Osteoblast (primary cell): ENCODE measurements around the gene EPHB2. TPM values are rescaled to one million over a fixed set of nuclear protein-coding genes. Genes with fewer than 3 reads are reported as not detected.

Experiments used
- DNase-seq: peaks from one replicate; pipeline ENCODE4 v3.0.0; 2011; ENCODE audit warnings: low spot score, mixed read lengths; ENCODE audit not compliant: insufficient read length; ENCODE audit errors: missing footprints
- H2AFZ ChIP-seq: 2 replicates; pipeline ENCODE4 v1.6.0; 2011; ENCODE audit warnings: mild to moderate bottlenecking, low read length
- H3K27ac ChIP-seq: 2 replicates; pipeline ENCODE4 v1.5.1; 2011; ENCODE audit warnings: mild to moderate bottlenecking, low read depth, low read length, moderate library complexity
- H3K27me3 ChIP-seq: 2 replicates; pipeline ENCODE4 v1.6.0; 2012; ENCODE audit warnings: mild to moderate bottlenecking, control low read depth, inconsistent platforms, low read length, moderate library complexity; ENCODE audit not compliant: insufficient read depth
- H3K36me3 ChIP-seq: 2 replicates; pipeline ENCODE4 v1.5.1; 2011; ENCODE audit warnings: mild to moderate bottlenecking, low read length, control low read depth, moderate library complexity; ENCODE audit not compliant: insufficient read depth
- H3K4me1 ChIP-seq: 2 replicates; pipeline ENCODE4 v1.5.1; 2011; ENCODE audit warnings: mild to moderate bottlenecking, low read length, control low read depth, moderate library complexity; ENCODE audit not compliant: insufficient read depth
- H3K4me2 ChIP-seq: 2 replicates; pipeline ENCODE4 v1.6.0; 2011; ENCODE audit warnings: mild to moderate bottlenecking, low read length; ENCODE audit not compliant: insufficient read depth
- H3K4me3 ChIP-seq: fragments of 200-600 bp; sonication (generic); 3 replicates; pipeline ENCODE4 v1.5.1; 2012; ENCODE audit warnings: mild to moderate bottlenecking, low read length, inconsistent platforms; ENCODE audit not compliant: insufficient read depth
- H3K79me2 ChIP-seq: 2 replicates; pipeline ENCODE4 v1.6.0; 2012; ENCODE audit warnings: mild to moderate bottlenecking, low read length, control low read depth, inconsistent platforms; ENCODE audit not compliant: insufficient read depth
- H3K9me3 ChIP-seq: 2 replicates; pipeline ENCODE4 v1.5.1; 2011; ENCODE audit warnings: low read depth, low read length, control low read depth
- H4K20me1 ChIP-seq: 2 replicates; pipeline ENCODE4 v1.6.0; 2012; ENCODE audit warnings: mild to moderate bottlenecking, low read length, control low read depth; ENCODE audit not compliant: insufficient read depth
- CTCF ChIP-seq: IDR thresholded peaks from 2 replicates; pipeline ENCODE4 v1.5.1; 2011; ENCODE audit warnings: mild to moderate bottlenecking, low read depth, low read length, moderate library complexity; ENCODE audit errors: extremely low read depth
- small RNA-seq: library from RNA; depleted of rRNA; stranded (forward); fragments of <200 nt; gene quantifications from one replicate; pipeline ENCODE3, GENCODE V24; 2012
- total RNA-seq: library from RNA; depleted of rRNA; stranded (reverse); fragments of >200 nt; gene quantifications from 2 replicates; pipeline ENCODE4 v1.2.3, GENCODE V29; 2012

EPHB2 gene
- total RNA-seq, 1 donor, result 8.7 TPM

- Histone ChIP-seq H3K27me3 (peaks cover 48% of the 10 kb centered on the region), H3K9me3 (peaks cover 8% of the 10 kb centered on the region), H3K4me3 (no peak overlapping the region), H2AFZ (no peak overlapping the region), H3K4me1 (no peaks in the 10 kb centered on the region), H4K20me1 (no peaks in the 10 kb centered on the region), H3K36me3 (no peaks in the 10 kb centered on the region), H3K27ac (no peak overlapping the region), H3K4me2 (no peak overlapping the region), H3K79me2 (no peaks in the 10 kb centered on the region)
- DNase-seq, result no peak
- no peak for TF ChIP-seq CTCF
Measured at GRCh38 chr1:22967833-22968232, 257.2 kb downstream of the EPHB2 start.

- peak; percentile 78 for DNase-seq
- no peaks in the 10 kb centered on the region for H3K79me2 ChIP-seq
- no peaks in the 10 kb centered on the region for H3K36me3 ChIP-seq
- no peaks in the 10 kb centered on the region for H3K4me1 ChIP-seq
- peaks cover 48% of the 10 kb centered on the region for H3K27me3 ChIP-seq
- no peak overlapping the region for H3K4me3 ChIP-seq
- no peak overlapping the region for H3K4me2 ChIP-seq
- H3K27ac ChIP-seq, result no peak overlapping the region
- no peak overlapping the region for H2AFZ ChIP-seq
- peaks cover 8% of the 10 kb centered on the region for H3K9me3 ChIP-seq
- no peaks in the 10 kb centered on the region for H4K20me1 ChIP-seq
- TF ChIP-seq CTCF, result no peak
Measured at GRCh38 chr1:22969304-22969709, 258.7 kb downstream of the EPHB2 start.

GRCh38 chr1:22970096-22970495 lies 259.5 kb downstream of the EPHB2 start:
- Histone ChIP-seq H3K36me3 (no peaks in the 10 kb centered on the region), H2AFZ (no peak overlapping the region), H3K4me3 (no peak overlapping the region), H3K4me2 (no peak overlapping the region), H3K9me3 (peaks cover 8% of the 10 kb centered on the region), H3K27me3 (peaks cover 44% of the 10 kb centered on the region), H4K20me1 (no peaks in the 10 kb centered on the region), H3K79me2 (no peaks in the 10 kb centered on the region), H3K27ac (no peak overlapping the region), H3K4me1 (no peaks in the 10 kb centered on the region)
- TF ChIP-seq CTCF, result no peak
- no peak for DNase-seq

Small RNA genes lying within 50 kb of the gene (small RNA-seq; reads per million reads assigned to genes)
- gene MIR4253 (not detected), gene MIR4684 (not detected)

Other genes with a start within 250 kb of the EPHB2 start
- not detected in 2 replicates for gene EPHA8, start 147.3 kb upstream of the EPHB2 start, total RNA-seq
- 1.1 TPM in 1 of 2 replicates, not detected in the other for gene C1QA, start 74.2 kb upstream of the EPHB2 start, total RNA-seq
- gene C1QC, start 67.2 kb upstream of the EPHB2 start, total RNA-seq, result 2.2 TPM in 1 of 2 replicates, not detected in the other
- 0.72 TPM in 1 of 2 replicates, not detected in the other for gene C1QB, start 57.6 kb upstream of the EPHB2 start, total RNA-seq